Left lung (tissue), 10 donors: ENCODE data around the gene PTGDR. TPM values are rescaled to one million over a fixed set of nuclear protein-coding genes. Genes with fewer than 3 reads are reported as not detected.

Experiments used
- ATAC-seq: fragments of 200-7000 bp; cut with Tn5 transposase; one replicate; pipeline ENCODE4 v1.9.1; 2020; ENCODE audit warnings: moderate library complexity
- DNase-seq, 4 donors: peaks; one replicate each; pipeline ENCODE4 v3.0.0-alpha.2; 2013 to 2020
- H3K27ac ChIP-seq, 2 donors: fragments of 200-600 bp; sonication (generic) in 1 of 2; one replicate each; pipeline versions ENCODE4 v1.5.0 to v1.8.0; 2020 to 2021
- H3K27me3 ChIP-seq, 2 donors: fragments of 200-600 bp; sonication (generic) in 1 of 2; one replicate each; pipeline versions ENCODE4 v1.5.0 to v1.8.0; 2020 to 2021
- H3K36me3 ChIP-seq, 2 donors: fragments of 200-600 bp; sonication (generic) in 1 of 2; one replicate each; pipeline versions ENCODE4 v1.5.0 to v1.8.0; 2020 to 2021
- H3K4me1 ChIP-seq, 2 donors: fragments of 200-600 bp; one replicate each; pipeline ENCODE4 v1.8.0; 2021
- H3K4me3 ChIP-seq, 2 donors: fragments of 200-600 bp; sonication (generic) in 1 of 2; one replicate each; pipeline versions ENCODE4 v1.5.0 to v1.8.0; 2020 to 2021; ENCODE audit warnings: mild to moderate bottlenecking in 1 of 2
- H3K9me3 ChIP-seq, 2 donors: fragments of 200-600 bp; sonication (generic) in 1 of 2; one replicate each; pipeline versions ENCODE4 v1.5.0 to v1.8.0; 2020 to 2021
- CTCF ChIP-seq, 2 donors: fragments of 200-600 bp; sonication (generic) in 1 of 2; IDR thresholded peaks; one replicate each; pipeline versions ENCODE4 v1.5.0 to v1.8.0; 2021; ENCODE audit warnings: antibody characterized with exemption in 2 of 2
- intact Hi-C, 2 donors: fragments of 100-400 bp; cut with DNase I; formaldehyde crosslinking; loops; one replicate each; pipeline versions ENCODE4 v1.11.2 to v1.14.2; 2022
- polyA plus RNA-seq, 6 donors: library from polyadenylated mRNA; unstranded; fragments of 120-200 nt; gene quantifications; one replicate each; pipeline ENCODE4 v1.2.1, GENCODE V29; 2013; ENCODE audit not compliant: insufficient read length in 6 of 6
- total RNA-seq, 2 donors: library from RNA; stranded (reverse); fragmentation: NEBNext Ultra II Directional; extraction: Animal tissue kit (Norgen Biotek cat#: 25700); gene quantifications; one replicate each; pipeline ENCODE4 v1.2.1, GENCODE V29; 2021
- donor health status: DM: no; HTN: yes; CAD: no.
- donor health status: DM: no; HTN: no; CAD: no.

PTGDR gene
- total and polyA plus RNA-seq, 8 donors: 0.11 to 0.97 (median 0.38) TPM

GRCh38 chr14:52304248-52304904 lies 36.9 kb downstream of the PTGDR start:
- DNase-seq: no peak
- intact Hi-C loops: loop anchor here in 1 of 2 donors (10.0 kb wide), 1 partner anchor 170 kb away; no protein-coding TSS in a partner anchor
- Histone ChIP-seq H3K4me1 (peaks cover 0 to 28% of the 10 kb centered on the region in 2 donors), H3K27ac (no peak overlapping the region), H3K9me3 (no peaks in the 10 kb centered on the region), H3K4me3 (no peak overlapping the region), H3K27me3 (no peaks in the 10 kb centered on the region), H3K36me3 (no peaks in the 10 kb centered on the region)
- TF ChIP-seq CTCF (IDR thresholded peaks at IDR 0.05): no peak
- no peak for ATAC-seq

DNA sequence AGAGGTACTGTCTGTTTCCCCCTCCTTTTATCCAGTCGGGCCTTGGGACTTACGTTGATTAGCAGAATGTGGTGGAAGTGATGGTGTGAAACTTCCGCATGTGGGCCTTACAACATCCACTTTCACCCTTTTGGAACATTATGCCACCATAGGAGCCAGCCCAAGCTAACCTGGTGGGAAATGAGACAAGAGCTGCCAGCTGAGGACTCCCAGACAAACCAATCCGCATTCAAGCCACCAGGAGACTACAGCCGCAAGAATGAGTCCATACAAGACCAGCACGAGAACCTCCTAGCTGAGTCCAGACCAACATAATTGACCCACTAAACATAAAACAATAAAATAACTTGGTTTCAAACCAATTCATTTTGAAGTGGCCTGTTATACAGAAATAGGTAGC lies 37.5 kb downstream of the PTGDR start:
- ATAC-seq (no peak), DNase-seq (no peak)
- TF ChIP-seq CTCF (IDR thresholded peaks at IDR 0.05): no peak
- intact Hi-C loops: loop anchor here in 1 of 2 donors (10.0 kb wide), 1 partner anchor 170 kb away; no protein-coding TSS in a partner anchor
- Histone ChIP-seq H3K36me3 (no peaks in the 10 kb centered on the region), H3K27ac (no peak overlapping the region), H3K27me3 (no peaks in the 10 kb centered on the region), H3K4me1 (peaks cover 0 to 23% of the 10 kb centered on the region in 2 donors), H3K4me3 (no peak overlapping the region), H3K9me3 (no peaks in the 10 kb centered on the region)

DNA sequence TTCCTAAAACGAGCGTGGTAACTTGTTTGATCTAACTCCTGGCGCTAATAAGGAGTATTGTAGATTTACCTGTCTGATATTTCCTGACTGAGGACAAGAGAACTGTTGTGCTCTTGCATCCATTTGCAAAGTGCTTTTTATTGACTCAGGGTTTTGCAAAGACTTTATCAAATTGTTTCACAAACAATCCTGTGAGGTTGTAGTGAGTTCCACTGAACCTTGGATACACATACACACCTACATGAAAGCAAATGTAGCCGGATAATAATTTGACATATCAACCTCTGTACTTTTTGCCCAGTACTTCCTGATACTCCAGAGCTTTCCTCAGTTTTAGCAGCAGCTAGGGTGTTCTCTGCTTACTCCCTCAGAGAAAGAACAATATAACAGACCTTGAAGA lies 39.9 kb downstream of the PTGDR start:
- H3K9me3 ChIP-seq: no peaks in the 10 kb centered on the region
- intact Hi-C loops: loop anchor here in 1 of 2 donors (10.0 kb wide), 1 partner anchor 167 kb away; no protein-coding TSS in a partner anchor
- DNase-seq: no peak
- no peak for ATAC-seq
- no peak for TF ChIP-seq CTCF (IDR thresholded peaks at IDR 0.05)
- peaks cover 7 to 41% of the 10 kb centered on the region in 2 donors for H3K4me1 ChIP-seq
- H3K36me3 ChIP-seq: no peaks in the 10 kb centered on the region
- H3K4me3 ChIP-seq: no peak overlapping the region
- peak overlapping the region in 1 of 2 donors; percentile 70 for H3K27ac ChIP-seq
- H3K27me3 ChIP-seq: peaks cover 0 to 2% of the 10 kb centered on the region in 2 donors

DNA sequence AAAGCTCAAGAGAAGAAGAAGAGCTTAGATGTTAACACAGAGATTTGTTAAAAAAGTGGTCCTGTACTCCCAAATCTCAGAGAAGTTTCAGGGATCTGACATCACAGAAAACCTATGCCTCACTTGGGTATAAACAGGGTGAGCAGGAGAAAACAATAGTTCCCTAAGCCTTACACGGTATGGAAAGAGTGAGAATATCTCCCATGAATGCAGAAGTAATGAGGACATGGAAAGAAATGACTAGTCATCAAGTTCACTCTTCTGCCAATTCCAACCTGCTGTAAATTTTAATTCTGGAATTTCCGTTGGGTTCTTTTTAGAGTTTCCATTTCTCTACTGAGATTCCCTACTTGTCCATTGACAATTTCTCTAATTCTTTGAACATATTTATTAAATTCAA lies 40.4 kb downstream of the PTGDR start:
- Histone ChIP-seq H3K36me3 (no peaks in the 10 kb centered on the region), H3K27ac (peak overlapping the region in 1 of 2 donors; percentile 70), H3K4me3 (no peak overlapping the region), H3K27me3 (peaks cover 0 to 7% of the 10 kb centered on the region in 2 donors), H3K9me3 (no peaks in the 10 kb centered on the region), H3K4me1 (peaks cover 7 to 46% of the 10 kb centered on the region in 2 donors)
- DNase-seq (no peak), ATAC-seq (no peak)
- no peak for TF ChIP-seq CTCF (IDR thresholded peaks at IDR 0.05)
- intact Hi-C loops: loop anchor here in 1 of 2 donors (10.0 kb wide), 1 partner anchor 167 kb away; no protein-coding TSS in a partner anchor

GRCh38 chr14:52310541-52310940 lies 43.0 kb downstream of the PTGDR start:
- H3K4me1 ChIP-seq: peaks cover 12 to 61% of the 10 kb centered on the region in 2 donors
- H3K9me3 ChIP-seq: no peaks in the 10 kb centered on the region
- intact Hi-C loops: no loop called here
- H3K27ac ChIP-seq: peak overlapping the region in 1 of 2 donors; percentile 55
- H3K27me3 ChIP-seq: peaks cover 0 to 34% of the 10 kb centered on the region in 2 donors
- H3K4me3 ChIP-seq: no peak overlapping the region
- no peaks in the 10 kb centered on the region for H3K36me3 ChIP-seq
- no peak for ATAC-seq
- TF ChIP-seq CTCF (IDR thresholded peaks at IDR 0.05): no peak
- DNase-seq: no peak
